ENCODE results near the gene SLC41A1. TPM values are rescaled to one million over a fixed set of nuclear protein-coding genes. Genes with fewer than 3 reads are reported as not detected.

The SLC41A1 gene
- total and polyA plus RNA-seq, 9 of the 15 experiments (the other 6 are each of a cell fraction or from before 2014, with no cell fraction given) = 4.1 to 29.3 (median 11.4) TPM

DNA sequence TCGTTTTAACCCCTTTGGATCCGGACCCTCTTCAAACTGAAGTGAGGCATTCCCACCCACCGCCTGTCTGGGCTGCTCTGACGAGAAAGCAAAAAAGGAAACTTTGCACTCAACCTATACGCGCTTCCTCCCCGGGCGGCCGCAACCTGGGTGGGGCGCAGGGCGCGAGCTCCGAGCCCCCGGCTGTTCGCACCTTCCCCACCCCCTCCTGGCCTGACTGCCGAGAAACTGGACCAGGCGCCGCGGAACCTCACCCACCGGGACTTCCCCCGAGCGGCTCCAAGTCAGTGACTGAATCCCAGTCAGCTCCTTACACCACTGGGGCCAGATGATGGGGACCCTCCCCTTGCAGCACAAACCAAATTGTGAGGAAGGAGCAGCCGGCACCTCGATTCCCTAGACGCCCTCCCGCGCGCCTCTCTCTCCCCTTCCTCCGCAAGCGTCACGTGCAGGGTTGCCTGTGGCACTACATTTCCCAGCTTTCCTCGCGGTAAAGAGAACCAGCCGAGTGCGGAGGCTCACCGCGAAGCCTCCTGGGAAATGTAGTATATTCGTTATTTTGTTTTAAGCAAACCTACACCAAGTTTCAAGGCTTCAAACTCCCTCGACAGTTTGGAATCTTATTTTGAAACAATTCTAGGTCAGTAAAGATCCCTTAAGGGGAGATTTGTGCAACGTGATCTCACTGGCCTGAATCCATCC is 37.8 kb downstream of the SLC41A1 start, which contains the start of gene RAB29 (continued):
- TF ChIP-seq SMARCC2 (IDR thresholded peaks at IDR 0.05; ENCODE audit: low read depth) (0 out of 2 replicates have a peak, but pooled peaks have one; percentile 47), ZNF239 (CRISPR knock-in tag; IDR thresholded peaks at IDR 0.05) (no peak), POLR2A (conservative IDR thresholded peaks at IDR 0.05) (peak; percentile 68), ELF4 (CRISPR knock-in tag; IDR thresholded peaks at IDR 0.05) (peak; percentile 63; the same call in 1 of the 2 replicates), YY1 (IDR thresholded peaks at IDR 0.05; ENCODE audit: borderline replicate concordance in 1 of 3, control insufficient read depth in 1 of 3, extremely low read depth in 1 of 3, insufficient read depth in 3 of 3, insufficient read length in 1 of 3, insufficient replicate concordance in 2 of 3, low read depth in 1 of 3, low read length in 2 of 3) (peak in 1 of 3 experiments; percentile 6), NFIC (IDR thresholded peaks at IDR 0.05) (peak; percentile 52), RCOR1 (IDR thresholded peaks at IDR 0.05; ENCODE audit: borderline replicate concordance in 1 of 2, low read depth in 2 of 2, low read length in 2 of 2) (peak in 1 of 2 experiments; percentile 38; a peak in 1 of 4 replicates), XRCC5 (IDR thresholded peaks at IDR 0.05; ENCODE audit: low read depth, low read length) (peak; percentile 16; the same call in 1 of the 2 replicates), RBFOX2 (IDR thresholded peaks at IDR 0.05; ENCODE audit: low read depth, low read length) (peak; percentile 67), C11orf30 (IDR thresholded peaks at IDR 0.05; ENCODE audit: low read depth) (no peak), MAZ (CRISPR knock-in tag; conservative IDR thresholded peaks at IDR 0.05 in 1 of 2, IDR thresholded peaks at IDR 0.05 in 1 of 2) (peak; percentile 25 to 67; a peak in 2 of 4 replicates), CXXC5 (CRISPR knock-in tag; IDR thresholded peaks at IDR 0.05) (peak; percentile 95), ZNF431 (CRISPR knock-in tag; IDR thresholded peaks at IDR 0.05) (0 out of 2 replicates have a peak, but pooled peaks have one; percentile 11), PHF20 (IDR thresholded peaks at IDR 0.05; ENCODE audit: partially characterized antibody) (peak; percentile 24), ZNF766 (CRISPR knock-in tag; conservative IDR thresholded peaks at IDR 0.05) (peak; percentile 96), FIP1L1 (IDR thresholded peaks at IDR 0.05; ENCODE audit: low read depth, low read length, poor library complexity, severe bottlenecking) (no peak), MBD1 (CRISPR knock-in tag; IDR thresholded peaks at IDR 0.05) (no peak), SMC3 (conservative IDR thresholded peaks at IDR 0.05; ENCODE audit: insufficient read depth, low read depth, low read length) (no peak), NCOA2 (IDR thresholded peaks at IDR 0.05; ENCODE audit: partially characterized antibody in 2 of 2) (no peak), TCF3 (CRISPR knock-in tag; IDR thresholded peaks at IDR 0.05) (no peak), TCF7L2 (IDR thresholded peaks at IDR 0.05; ENCODE audit: low read depth, low read length) (no peak), NFYB (IDR thresholded peaks at IDR 0.05; ENCODE audit: extremely low read depth, insufficient read length) (no peak), NCOA4 (IDR thresholded peaks at IDR 0.05; ENCODE audit: partially characterized antibody) (no peak), MCM2 (IDR thresholded peaks at IDR 0.05; ENCODE audit: low read depth) (no peak)
- TF ChIP-seq, protein P1, sequence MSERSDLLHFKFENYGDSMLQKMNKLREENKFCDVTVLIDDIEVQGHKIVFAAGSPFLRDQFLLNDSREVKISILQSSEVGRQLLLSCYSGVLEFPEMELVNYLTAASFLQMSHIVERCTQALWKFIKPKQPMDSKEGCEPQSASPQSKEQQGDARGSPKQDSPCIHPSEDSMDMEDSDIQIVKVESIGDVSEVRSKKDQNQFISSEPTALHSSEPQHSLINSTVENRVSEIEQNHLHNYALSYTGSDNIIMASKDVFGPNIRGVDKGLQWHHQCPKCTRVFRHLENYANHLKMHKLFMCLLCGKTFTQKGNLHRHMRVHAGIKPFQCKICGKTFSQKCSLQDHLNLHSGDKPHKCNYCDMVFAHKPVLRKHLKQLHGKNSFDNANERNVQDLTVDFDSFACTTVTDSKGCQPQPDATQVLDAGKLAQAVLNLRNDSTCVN (CRISPR knock-in tag; IDR thresholded peaks at IDR 0.05) = no peak

Measured in K562 (cell line).